ENCODE data around the gene SLC13A3. TPM values are rescaled to one million over a fixed set of nuclear protein-coding genes. Genes with fewer than 3 reads are reported as not detected.

Gene SLC13A3
- total RNA-seq, 4 donors from 2014 or later, result 0.34 to 1.5 (median 1.0) TPM

DNA sequence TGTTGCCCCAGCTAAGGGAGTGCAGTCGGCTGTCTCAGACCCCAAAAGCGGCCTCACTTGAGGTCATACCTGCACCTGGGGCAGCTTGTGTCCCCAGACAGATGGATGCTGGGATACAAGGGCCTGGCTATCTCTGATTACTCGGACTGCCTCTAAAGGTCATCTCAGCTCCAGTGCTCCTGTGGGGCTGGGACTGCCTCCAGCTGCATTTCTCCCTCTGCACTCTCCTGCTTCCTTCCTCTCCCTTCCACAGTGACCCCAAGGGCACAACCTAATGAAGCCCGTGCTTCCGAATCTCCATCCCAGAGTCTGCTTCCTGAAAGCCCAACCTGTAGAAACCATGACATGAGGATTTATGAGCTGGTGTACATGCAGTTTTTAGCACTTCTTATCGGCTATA, 78.0 kb downstream of the SLC13A3 start:
- intact Hi-C loops (cut with DNase I), result no loop called here
- Histone ChIP-seq H3K27ac (no peak overlapping the region), H3K27me3 (no peaks in the 10 kb centered on the region), H3K36me3 (no peaks in the 10 kb centered on the region), H3K9me3 (no peaks in the 10 kb centered on the region), H3K4me3 (no peak overlapping the region), H3K4me1 (peaks cover 0 to 7% (median 0%) of the 10 kb centered on the region in 3 donors)
- TF ChIP-seq CTCF (IDR thresholded peaks at IDR 0.05) (no peak), POLR2A (IDR thresholded peaks at IDR 0.05) (no peak)
- DNase-seq, result no peak
- 57 to 75% methylated on average over 6 of the region's 6 CpGs for WGBS, 2 donors

DNA sequence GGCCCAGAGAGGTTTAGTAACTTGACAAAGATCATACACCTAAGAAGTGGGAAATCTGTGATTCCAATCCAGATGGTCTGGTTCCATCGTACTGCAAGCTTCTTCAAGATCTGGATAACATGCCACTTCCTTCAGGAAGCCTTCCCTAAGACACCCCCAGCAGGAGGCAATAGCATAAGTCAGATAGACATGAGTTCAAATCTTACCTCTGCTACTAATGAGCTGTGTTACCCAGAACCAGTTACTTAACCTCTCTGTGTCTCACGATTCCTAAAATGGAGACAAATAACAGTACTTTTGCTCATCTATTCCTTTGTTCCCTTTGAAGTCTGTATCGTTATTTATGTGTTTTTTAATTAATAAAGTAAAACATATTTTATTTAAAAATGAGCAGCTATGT, 78.5 kb downstream of the SLC13A3 start:
- Histone ChIP-seq H3K36me3 (no peaks in the 10 kb centered on the region), H3K9me3 (no peaks in the 10 kb centered on the region), H3K4me1 (peaks cover 0 to 7% (median 0%) of the 10 kb centered on the region in 3 donors), H3K27me3 (no peaks in the 10 kb centered on the region), H3K4me3 (no peak overlapping the region), H3K27ac (no peak overlapping the region)
- no peak for TF ChIP-seq POLR2A (IDR thresholded peaks at IDR 0.05)
- TF ChIP-seq CTCF (IDR thresholded peaks at IDR 0.05), result no peak
- WGBS, 2 donors, result 76 to 80% methylated on average over 3 of the region's 3 CpGs
- intact Hi-C loops (cut with DNase I), result no loop called here
- DNase-seq, result no peak

- no peak for TF ChIP-seq POLR2A (IDR thresholded peaks at IDR 0.05)
- TF ChIP-seq CTCF (IDR thresholded peaks at IDR 0.05), result no peak
- no peak overlapping the region for H3K27ac ChIP-seq
- no peaks in the 10 kb centered on the region for H3K9me3 ChIP-seq
- no peaks in the 10 kb centered on the region for H3K36me3 ChIP-seq
- no peaks in the 10 kb centered on the region for H3K27me3 ChIP-seq
- H3K4me1 ChIP-seq, result peaks cover 0 to 7% (median 0%) of the 10 kb centered on the region in 3 donors
- no peak overlapping the region for H3K4me3 ChIP-seq
- intact Hi-C loops (cut with DNase I), result no loop called here
- WGBS, 2 donors, result 35 to 74% methylated on average over 4 to 8 of the region's 8 CpGs
- DNase-seq, result no peak
Observed at GRCh38 chr20:46572153-46572552, 79.1 kb downstream of the SLC13A3 start.

- Histone ChIP-seq H3K27ac (no peak overlapping the region), H3K9me3 (no peaks in the 10 kb centered on the region), H3K36me3 (no peaks in the 10 kb centered on the region), H3K4me3 (no peak overlapping the region), H3K27me3 (no peaks in the 10 kb centered on the region), H3K4me1 (peaks cover 0 to 7% (median 0%) of the 10 kb centered on the region in 3 donors)
- intact Hi-C loops (cut with DNase I), result no loop called here
- no peak for DNase-seq
- WGBS, 2 donors, result 95 to 100% methylated on average over 1 to 2 of the region's 2 CpGs
- no peak for TF ChIP-seq POLR2A (IDR thresholded peaks at IDR 0.05)
- no peak for TF ChIP-seq CTCF (IDR thresholded peaks at IDR 0.05)
Observed at GRCh38 chr20:46571418-46571817, 79.8 kb downstream of the SLC13A3 start.

GRCh38 chr20:46570956-46571355, 80.3 kb downstream of the SLC13A3 start:
- Histone ChIP-seq H3K9me3 (no peaks in the 10 kb centered on the region), H3K4me1 (peaks cover 0 to 7% (median 0%) of the 10 kb centered on the region in 3 donors), H3K36me3 (no peaks in the 10 kb centered on the region), H3K4me3 (no peak overlapping the region), H3K27me3 (no peaks in the 10 kb centered on the region), H3K27ac (no peak overlapping the region)
- intact Hi-C loops (cut with DNase I), result no loop called here
- DNase-seq, result no peak
- WGBS, 2 donors, result 76 to 78% methylated on average over 5 of the region's 5 CpGs
- no peak for TF ChIP-seq POLR2A (IDR thresholded peaks at IDR 0.05)
- no peak for TF ChIP-seq CTCF (IDR thresholded peaks at IDR 0.05)
